ENCODE results near the gene EXOC6.

DNA sequence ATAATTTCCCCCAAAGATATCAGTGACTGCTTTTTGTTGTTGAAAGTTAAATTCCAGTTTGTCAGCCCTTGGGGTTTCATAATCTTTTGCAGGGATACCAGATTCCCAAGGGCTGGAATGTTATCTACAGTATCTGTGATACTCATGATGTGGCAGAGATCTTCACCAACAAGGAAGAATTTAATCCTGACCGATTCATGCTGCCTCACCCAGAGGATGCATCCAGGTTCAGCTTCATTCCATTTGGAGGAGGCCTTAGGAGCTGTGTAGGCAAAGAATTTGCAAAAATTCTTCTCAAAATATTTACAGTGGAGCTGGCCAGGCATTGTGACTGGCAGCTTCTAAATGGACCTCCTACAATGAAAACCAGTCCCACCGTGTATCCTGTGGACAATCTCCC lies 228.6 kb downstream of the EXOC6 start:
- TF ChIP-seq CTCF (conservative IDR thresholded peaks at IDR 0.05): no peak
- TF ChIP-seq EZH2 (IDR thresholded peaks at IDR 0.05; ENCODE audit: low read depth): no peak

Measured in PC-9 (cell line).